NCI-H146 (cell line): ENCODE data around the gene TCF4.

ENCODE experiments used
- DNase-seq: peaks from one replicate; lab custom pipeline; 2025; lab: John Stamatoyannopoulos, UW

The TCF4 gene

GRCh38 chr18:55261253-55261652 lies 326.7 kb downstream of the TCF4 start:
- DNase-seq = no peak

DNA sequence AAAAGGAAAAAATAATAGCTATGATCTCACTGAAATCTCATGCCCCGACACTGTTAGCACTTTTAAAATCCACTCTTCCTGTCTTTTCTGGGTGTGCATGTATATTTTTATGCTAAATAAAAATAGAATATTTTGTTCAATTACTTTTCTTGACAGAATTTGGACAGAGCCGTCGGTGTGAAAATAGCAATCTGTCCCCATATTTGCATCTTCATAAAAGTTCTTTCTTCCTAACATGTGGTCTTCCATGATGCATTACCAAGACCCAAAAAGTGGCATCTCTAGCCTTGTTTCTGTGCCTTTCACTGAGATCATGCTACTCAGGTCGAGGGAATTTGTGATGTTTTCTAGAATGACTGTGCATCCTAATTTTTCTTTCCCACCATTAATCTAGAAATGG lies 329.9 kb downstream of the TCF4 start:
- DNase-seq = no peak

DNA sequence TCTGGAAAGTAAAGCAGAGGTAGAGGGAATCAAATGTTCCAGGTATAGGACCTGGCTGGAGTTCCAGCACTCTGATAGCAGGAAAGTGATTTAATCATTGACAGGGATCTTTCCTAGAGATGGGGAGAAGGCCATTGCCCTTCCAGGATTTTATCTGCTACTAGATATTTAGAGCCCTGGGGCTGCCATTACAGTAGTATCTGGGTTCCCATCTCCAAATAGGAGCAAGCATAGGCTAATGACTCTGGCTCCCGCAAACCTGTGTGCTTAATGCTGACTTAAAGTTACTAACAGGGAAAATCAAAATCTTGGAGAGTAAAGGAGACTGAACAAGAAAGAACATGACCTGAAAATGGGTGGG lies 331.1 kb downstream of the TCF4 start:
- no peak for DNase-seq

GRCh38 chr18:55256226-55256928 lies 331.6 kb downstream of the TCF4 start:
- no peak for DNase-seq

DNA sequence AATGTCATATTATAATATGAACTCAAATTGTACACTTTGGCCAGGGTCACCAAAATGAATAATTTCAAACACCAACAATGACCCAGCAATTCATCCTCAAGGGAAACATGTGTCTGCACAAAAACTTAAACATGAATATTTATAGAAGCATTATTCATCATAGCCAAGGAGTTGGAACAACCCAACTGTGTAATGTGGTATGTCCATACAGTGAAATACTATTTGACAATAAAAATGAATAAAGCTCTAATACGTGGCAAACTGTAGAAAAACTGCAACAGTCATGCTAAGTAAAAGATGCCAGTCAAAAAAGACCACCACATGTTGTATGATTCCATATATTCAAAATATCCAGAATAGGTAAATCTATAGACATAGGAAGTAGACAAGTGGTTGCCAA lies 334.2 kb downstream of the TCF4 start:
- DNase-seq = no peak

DNA sequence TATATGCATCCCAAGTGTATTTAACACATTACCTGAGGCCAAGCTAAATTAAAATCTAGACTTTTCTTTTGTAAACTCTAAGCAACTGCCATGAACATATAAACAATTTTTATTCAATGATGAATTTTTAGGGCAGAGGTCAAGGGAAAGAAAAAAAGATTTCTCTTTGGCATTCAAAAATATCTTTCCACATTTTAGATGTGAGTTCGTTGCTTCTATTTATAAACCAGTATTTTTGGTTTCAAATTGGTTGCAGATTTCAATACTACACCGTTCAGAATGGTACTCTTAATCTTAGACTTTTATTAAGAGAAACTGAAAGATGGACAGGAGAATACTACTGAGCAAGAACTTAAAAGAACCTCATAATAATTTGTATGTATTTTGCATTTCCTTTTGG lies 335.1 kb downstream of the TCF4 start:
- DNase-seq = no peak

GRCh38 chr18:55252053-55252675 lies 335.8 kb downstream of the TCF4 start:
- no peak for DNase-seq

DNA sequence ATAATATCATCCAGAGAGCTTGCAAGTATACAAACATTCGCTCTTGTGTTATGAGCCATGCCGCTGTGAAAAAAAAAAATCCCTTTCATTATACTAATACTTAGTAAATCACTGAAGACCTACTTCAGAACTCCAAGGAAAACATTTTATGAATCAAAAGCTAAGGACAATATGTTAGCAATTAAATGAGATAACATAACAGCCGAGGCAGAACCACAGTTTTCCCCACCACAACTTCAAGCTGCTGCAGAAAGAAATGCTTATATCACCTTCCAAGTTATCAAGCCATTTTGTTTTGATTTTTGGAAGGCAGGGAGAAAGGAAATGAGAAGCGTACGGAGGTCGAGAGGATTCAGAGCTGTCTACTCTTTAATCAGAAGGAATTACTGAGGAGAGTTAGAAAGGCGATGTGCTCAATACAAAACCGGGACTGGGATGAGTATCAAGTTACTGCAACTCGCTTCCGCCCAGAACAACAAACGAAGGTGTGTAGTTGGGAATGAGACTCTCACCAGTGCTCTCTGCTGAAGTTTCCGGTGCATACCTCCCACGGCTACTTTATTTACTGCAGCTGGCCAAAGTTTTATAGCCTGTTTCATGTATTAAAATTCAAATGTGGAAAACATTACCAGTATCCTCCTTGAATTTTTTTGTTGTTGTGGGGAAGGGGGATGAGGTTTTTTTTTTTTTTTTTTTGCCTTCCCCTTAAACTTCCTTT lies 336.6 kb downstream of the TCF4 start:
- DNase-seq = no peak

DNA sequence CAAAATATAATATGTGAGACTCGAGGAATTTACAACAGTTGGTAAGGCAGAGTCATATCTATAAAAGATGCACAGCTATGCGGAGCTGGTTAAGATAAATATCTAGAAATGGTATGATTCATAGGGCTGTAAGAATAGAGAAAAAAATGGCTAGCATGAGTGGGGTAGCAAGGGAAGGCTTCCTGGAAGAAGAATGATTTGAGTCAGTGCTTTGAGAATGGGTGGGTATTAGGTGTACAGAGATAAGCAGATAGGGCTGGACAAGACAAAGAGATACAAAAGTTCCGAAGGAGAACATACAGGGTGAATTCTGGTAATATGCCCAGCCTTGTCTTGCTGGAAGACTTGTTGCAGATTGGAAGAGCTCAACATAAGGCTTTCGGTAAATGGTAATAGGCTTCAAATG lies 337.2 kb downstream of the TCF4 start:
- DNase-seq = no peak

DNA sequence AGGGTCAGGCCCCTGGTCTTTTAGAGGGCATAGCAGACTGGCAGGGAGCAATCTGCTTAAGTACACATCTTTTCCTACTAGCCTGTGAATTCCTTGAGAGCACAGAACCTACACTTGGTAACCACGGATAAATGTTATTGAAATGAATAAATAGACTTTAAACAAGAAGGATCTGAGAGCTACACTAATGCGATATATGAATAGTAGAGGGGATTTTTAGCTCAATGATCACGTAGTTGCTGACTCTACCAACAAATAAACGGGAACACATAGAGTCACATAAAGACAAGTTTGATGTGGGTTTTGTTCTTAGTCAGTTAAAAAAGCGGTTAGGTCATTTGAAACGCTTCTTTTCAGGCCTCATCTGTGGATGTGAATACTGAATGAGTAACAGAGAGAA lies 338.4 kb downstream of the TCF4 start:
- DNase-seq = no peak

GRCh38 chr18:55248495-55248894 lies 339.5 kb downstream of the TCF4 start:
- no peak for DNase-seq

DNA sequence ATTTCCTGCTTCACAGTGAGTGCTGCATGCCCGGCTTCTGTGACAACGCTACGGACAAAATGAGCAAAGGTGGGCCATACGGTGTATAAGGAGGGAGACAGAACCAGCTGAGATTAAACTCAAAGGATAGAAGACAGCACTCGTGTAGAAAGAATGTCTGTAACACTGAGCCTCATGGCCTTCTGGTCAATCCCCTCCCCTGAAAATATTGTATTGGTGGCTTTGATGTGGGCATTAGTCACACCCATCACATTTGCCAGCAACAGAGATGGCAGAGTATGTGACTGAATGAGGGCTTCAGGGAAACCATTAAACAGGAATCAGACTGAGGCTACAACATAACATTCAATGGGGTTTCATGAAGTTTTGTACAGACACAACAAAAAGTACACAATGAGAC lies 341.0 kb downstream of the TCF4 start:
- DNase-seq = no peak

DNA sequence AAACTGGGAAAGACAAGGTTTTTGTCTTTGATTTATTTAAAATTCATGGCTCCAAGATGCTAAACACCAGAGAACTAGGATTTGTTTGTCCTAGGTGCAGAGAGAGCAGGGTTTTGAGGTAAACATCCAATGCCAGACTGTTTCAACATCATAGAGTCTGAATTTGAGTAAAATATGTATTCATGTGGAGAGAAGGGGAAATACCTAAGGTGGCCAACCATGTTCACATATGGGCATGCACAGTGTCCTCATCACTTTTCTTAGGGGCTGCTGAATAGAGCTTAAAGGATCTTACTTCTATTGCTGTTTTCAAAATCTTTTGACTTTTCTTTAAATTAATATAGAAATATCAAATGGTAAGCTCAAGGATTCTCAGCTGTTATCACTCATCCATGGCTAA lies 341.7 kb downstream of the TCF4 start:
- no peak for DNase-seq

GRCh38 chr18:55245211-55245614 lies 342.8 kb downstream of the TCF4 start:
- DNase-seq = no peak

- DNase-seq = peak; percentile 33
Observed at GRCh38 chr18:55244546-55244945, 343.4 kb downstream of the TCF4 start.

DNA sequence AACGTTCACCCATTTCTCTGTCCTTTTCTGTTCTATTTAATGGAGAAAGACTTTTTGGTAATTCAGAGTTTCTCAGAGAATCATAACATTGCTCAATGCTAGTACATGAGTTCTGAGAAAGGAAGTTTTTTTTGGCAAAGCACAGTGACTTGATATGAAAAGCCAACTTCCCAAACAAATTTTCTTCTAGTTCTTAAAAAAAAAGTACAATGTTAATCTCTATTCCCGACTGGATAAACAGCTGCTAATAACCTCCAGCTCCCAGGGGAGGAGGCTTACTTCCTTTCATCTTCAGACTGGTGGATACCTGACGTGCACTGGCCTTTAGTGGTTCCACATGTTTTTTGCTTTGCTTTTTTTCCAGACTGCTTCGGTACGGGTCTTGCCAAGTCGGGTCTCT lies 344.1 kb downstream of the TCF4 start:
- DNase-seq = no peak

DNA sequence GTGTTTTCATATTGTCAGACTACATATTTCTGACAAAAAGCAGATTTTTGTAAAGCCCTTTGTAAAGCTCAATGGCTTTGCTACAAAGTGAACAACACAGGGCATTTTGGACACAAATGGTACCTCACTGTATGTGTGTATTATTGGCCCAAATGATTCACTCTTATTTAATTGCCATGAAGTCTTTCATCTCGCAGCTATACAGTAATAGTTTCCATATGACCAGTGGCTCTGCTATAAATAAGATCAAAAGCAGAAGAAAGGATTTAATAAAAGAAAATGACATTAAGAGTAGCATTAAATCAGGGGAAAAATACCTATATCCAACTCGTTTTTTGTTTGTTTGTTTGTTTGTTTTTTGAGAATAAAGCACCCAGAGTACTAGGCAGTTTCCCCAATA lies 344.7 kb downstream of the TCF4 start:
- DNase-seq = no peak

GRCh38 chr18:55240978-55241377 lies 347.0 kb downstream of the TCF4 start:
- DNase-seq = no peak

DNA sequence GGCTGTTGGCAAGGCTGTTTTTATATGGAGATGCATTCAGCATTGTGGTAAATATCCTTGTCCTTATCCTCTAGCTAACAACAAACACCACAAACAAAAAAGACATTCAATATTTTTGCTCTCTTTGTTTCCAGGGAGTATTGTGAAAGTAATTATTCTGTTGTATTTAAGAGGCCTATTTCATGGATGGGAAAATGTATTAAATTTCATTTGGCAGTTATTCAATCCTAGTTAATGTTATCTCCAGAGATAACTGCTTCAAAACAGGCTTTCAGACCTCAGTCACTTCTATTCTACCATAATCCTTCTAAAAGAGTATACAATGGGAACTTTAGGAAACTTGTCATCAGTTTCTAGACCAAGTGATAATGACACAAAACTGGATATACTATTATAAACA lies 348.3 kb downstream of the TCF4 start:
- peak; percentile 49 for DNase-seq

DNA sequence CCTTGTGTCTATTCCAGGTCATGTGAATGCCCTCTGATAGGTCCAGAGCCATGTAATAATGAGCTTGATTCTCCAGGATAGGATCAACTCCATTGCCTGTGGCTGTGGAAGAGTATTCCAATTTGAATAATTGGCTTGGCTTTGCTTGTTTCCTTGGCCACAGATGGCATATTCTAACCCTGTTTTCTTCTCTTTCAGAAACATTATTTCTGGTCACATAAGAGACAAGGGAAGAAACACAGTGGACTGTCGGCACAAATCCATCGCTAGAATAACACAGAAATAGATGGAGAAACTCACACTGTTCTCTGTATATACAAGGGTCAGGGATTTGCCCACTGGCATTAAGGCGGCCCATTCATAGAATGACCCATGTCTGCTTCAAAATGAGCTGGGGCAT lies 350.3 kb downstream of the TCF4 start:
- no peak for DNase-seq

GRCh38 chr18:55236150-55236931 lies 351.7 kb downstream of the TCF4 start:
- no peak for DNase-seq

DNA sequence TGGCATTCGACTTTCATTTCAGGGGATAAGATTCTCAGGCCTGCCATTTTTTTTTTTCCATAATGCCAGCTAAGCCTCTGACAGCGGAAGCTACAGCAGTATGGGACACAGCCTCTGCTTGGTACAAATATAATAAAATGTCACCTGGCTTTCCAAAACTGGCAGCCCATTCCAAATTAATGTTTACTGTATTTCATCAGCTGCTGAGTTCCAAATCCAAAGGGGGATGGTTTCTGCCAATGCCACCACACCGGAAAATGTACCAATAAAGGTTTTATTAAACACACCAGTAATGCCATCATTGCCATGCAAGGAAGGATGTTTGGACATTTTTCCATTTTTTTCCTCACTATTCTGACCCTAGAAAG lies 352.9 kb downstream of the TCF4 start:
- DNase-seq = no peak
